GM23338 (cell line): ENCODE measurements around the gene SMIM31. TPM values are rescaled to one million over a fixed set of nuclear protein-coding genes. Genes with fewer than 3 reads are reported as not detected.

Source experiments
- ATAC-seq: fragments of 200-7000 bp; cut with Tn5 transposase; 3 replicates; pipeline ENCODE4 v1.9.1; 2020
- DNase-seq: peaks from one replicate; pipeline ENCODE4 v3.0.0-alpha.2; 2015; ENCODE audit warnings: low spot score
- H2AFZ ChIP-seq: fragments of 200-600 bp; sonication (generic); 2 replicates; pipeline ENCODE4 v1.8.0; 2016; ENCODE audit warnings: antibody characterized with exemption, mild to moderate bottlenecking, moderate library complexity
- H3F3A ChIP-seq: fragments of 200-600 bp; sonication (generic); replicated peaks from 2 replicates; pipeline ENCODE4 v1.8.0; 2017; ENCODE audit warnings: antibody characterized with exemption, mixed run types, low read depth
- H3K27ac ChIP-seq: fragments of 200-600 bp; sonication (generic); 2 replicates; pipeline ENCODE4 v1.6.1; 2016; ENCODE audit warnings: low read depth
- H3K27me3 ChIP-seq: fragments of 200-600 bp; sonication (generic); 2 replicates; pipeline ENCODE4 v1.8.0; 2016; ENCODE audit warnings: mild to moderate bottlenecking, mixed run types, moderate library complexity; ENCODE audit not compliant: insufficient read depth
- H3K36me3 ChIP-seq: fragments of 200-600 bp; sonication (generic); 2 replicates; pipeline ENCODE4 v1.8.0; 2016; ENCODE audit warnings: mild to moderate bottlenecking; ENCODE audit not compliant: insufficient read depth
- H3K4me1 ChIP-seq: fragments of 200-600 bp; sonication (generic); 2 replicates; pipeline ENCODE4 v1.8.0; 2016; ENCODE audit warnings: mild to moderate bottlenecking, moderate library complexity; ENCODE audit not compliant: insufficient read depth
- H3K4me2 ChIP-seq: fragments of 200-600 bp; sonication (generic); 2 replicates; pipeline ENCODE4 v1.7.1; 2017; ENCODE audit warnings: mixed run types
- H3K4me3 ChIP-seq: fragments of 200-600 bp; sonication (generic); 2 replicates; pipeline ENCODE4 v1.6.1; 2016; ENCODE audit warnings: mixed run types
- H3K79me2 ChIP-seq: fragments of 200-600 bp; sonication (generic); replicated peaks from 2 replicates; pipeline ENCODE4 v1.8.0; 2017; ENCODE audit warnings: mild to moderate bottlenecking; ENCODE audit not compliant: insufficient read depth
- H3K9me2 ChIP-seq: fragments of 200-600 bp; sonication (generic); 2 replicates; pipeline ENCODE4 v1.8.0; 2017; ENCODE audit not compliant: insufficient read depth
- H4K20me1 ChIP-seq: fragments of 200-600 bp; sonication (generic); replicated peaks from 2 replicates; pipeline ENCODE4 v1.8.0; 2017; ENCODE audit warnings: mild to moderate bottlenecking; ENCODE audit not compliant: insufficient read depth
- H3K27ac Mint-ChIP-seq: 2 replicates; pipeline ENCODE4 v1.8.0; 2020; ENCODE audit warnings: inconsistent platforms, mild to moderate bottlenecking, moderate library complexity, mixed read lengths
- H3K27me3 Mint-ChIP-seq: 3 replicates; pipeline ENCODE4 v1.8.0; 2022; ENCODE audit warnings: low read depth, mild to moderate bottlenecking, moderate library complexity, mixed read lengths, inconsistent platforms; ENCODE audit not compliant: insufficient read depth, poor library complexity
- H3K36me3 Mint-ChIP-seq: 3 replicates; pipeline ENCODE4 v1.8.0; 2021; ENCODE audit warnings: low read depth, mild to moderate bottlenecking, inconsistent platforms, moderate library complexity, mixed read lengths
- H3K4me1 Mint-ChIP-seq: 3 replicates; pipeline ENCODE4 v1.8.0; 2020; ENCODE audit warnings: mild to moderate bottlenecking, inconsistent platforms, mixed read lengths
- H3K4me3 Mint-ChIP-seq: 3 replicates; pipeline ENCODE4 v1.8.0; 2021; ENCODE audit warnings: moderate library complexity, mild to moderate bottlenecking, inconsistent platforms, mixed read lengths
- H3K9me3 Mint-ChIP-seq: 3 replicates; pipeline ENCODE4 v1.8.0; 2020; ENCODE audit warnings: moderate library complexity, mild to moderate bottlenecking, inconsistent platforms, mixed read lengths
- NANOG ChIP-seq: IDR thresholded peaks from 2 replicates; pipeline ENCODE4 v1.6.1; 2016; ENCODE audit warnings: antibody characterized with exemption, borderline replicate concordance
- POLR2AphosphoS5 ChIP-seq: IDR thresholded peaks from 2 replicates; pipeline ENCODE4 v1.6.1; 2016; ENCODE audit warnings: antibody characterized with exemption, low read depth
- ZNF331 ChIP-seq: fragments of 250-450 bp; sonication (Bioruptor Pico); IDR thresholded peaks from 2 replicates; pipeline ENCODE4 v1.5.0; 2020; ENCODE audit warnings: low read depth, mild to moderate bottlenecking, moderate library complexity
- polyA plus RNA-seq: library from polyadenylated mRNA; unstranded; fragments of >200 nt; fragmentation: Nextera tagmentation; extraction: Ambion mirVana; gene quantifications from 2 replicates; pipeline ENCODE4 v1.2.1, GENCODE V29; 2016
- total RNA-seq: library from RNA; depleted of rRNA; stranded (reverse); fragments of >200 nt; shearing (Covaris generic); gene quantifications from 2 replicates; pipeline ENCODE4 v1.2.3, GENCODE V29; 2014
- TF ChIP-seq, protein P1 (sequence below), 2 experiments: fragments of 200-600 bp in 1 of 2; sonication (generic) in 1 of 2; conservative IDR thresholded peaks; 2 replicates each; pipeline versions ENCODE4 v1.5.1 to v1.6.1; 2016 to 2017; ENCODE audit warnings: antibody characterized with exemption in 2 of 2, low read depth in 2 of 2, mild to moderate bottlenecking in 2 of 2, moderate library complexity in 1 of 2
- TF ChIP-seq, protein P2 (sequence below): fragments of 250-450 bp; sonication (Bioruptor Pico); IDR thresholded peaks from 2 replicates; pipeline ENCODE4 v1.5.0; 2020; ENCODE audit warnings: mild to moderate bottlenecking, moderate library complexity

SMIM31 gene
- total and polyA plus RNA-seq, 2 experiments from 2014 or later = not detected

DNA sequence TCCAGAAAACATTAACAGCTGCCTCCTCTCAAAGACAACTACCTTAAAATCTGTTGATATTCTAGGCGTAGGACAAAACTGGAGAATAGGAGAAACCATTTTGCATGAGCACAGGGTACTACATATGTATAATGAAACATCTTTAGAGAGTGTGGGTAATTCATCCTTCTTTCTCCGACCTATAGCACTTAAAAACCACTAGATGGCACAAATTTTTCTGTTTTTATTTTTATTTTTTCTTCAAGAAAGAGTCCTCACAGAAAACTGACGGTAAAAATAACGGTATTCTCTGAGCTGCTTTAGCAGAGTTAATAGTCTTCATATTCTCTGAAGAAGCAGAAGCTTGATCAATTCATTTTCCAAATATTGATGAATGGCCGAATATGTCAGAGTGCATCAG is 14.6 kb downstream of the SMIM31 start:
- no peak overlapping the region for H3K4me3 ChIP-seq
- H3K36me3 ChIP-seq = no peaks in the 10 kb centered on the region
- H3K36me3 Mint-ChIP-seq = no peaks in the 10 kb centered on the region
- ATAC-seq (peak; percentile 68), DNase-seq (peak; percentile 64)
- H4K20me1 ChIP-seq = no peaks in the 10 kb centered on the region
- no peak overlapping the region for H3K4me2 ChIP-seq
- H3K4me1 Mint-ChIP-seq = peaks cover 9% of the 10 kb centered on the region; the same call in 2 of the 3 replicates
- H3K27ac Mint-ChIP-seq = no peak overlapping the region
- H3K9me3 Mint-ChIP-seq = no peaks in the 10 kb centered on the region
- TF ChIP-seq POLR2AphosphoS5 = no peak
- TF ChIP-seq, protein P1, sequence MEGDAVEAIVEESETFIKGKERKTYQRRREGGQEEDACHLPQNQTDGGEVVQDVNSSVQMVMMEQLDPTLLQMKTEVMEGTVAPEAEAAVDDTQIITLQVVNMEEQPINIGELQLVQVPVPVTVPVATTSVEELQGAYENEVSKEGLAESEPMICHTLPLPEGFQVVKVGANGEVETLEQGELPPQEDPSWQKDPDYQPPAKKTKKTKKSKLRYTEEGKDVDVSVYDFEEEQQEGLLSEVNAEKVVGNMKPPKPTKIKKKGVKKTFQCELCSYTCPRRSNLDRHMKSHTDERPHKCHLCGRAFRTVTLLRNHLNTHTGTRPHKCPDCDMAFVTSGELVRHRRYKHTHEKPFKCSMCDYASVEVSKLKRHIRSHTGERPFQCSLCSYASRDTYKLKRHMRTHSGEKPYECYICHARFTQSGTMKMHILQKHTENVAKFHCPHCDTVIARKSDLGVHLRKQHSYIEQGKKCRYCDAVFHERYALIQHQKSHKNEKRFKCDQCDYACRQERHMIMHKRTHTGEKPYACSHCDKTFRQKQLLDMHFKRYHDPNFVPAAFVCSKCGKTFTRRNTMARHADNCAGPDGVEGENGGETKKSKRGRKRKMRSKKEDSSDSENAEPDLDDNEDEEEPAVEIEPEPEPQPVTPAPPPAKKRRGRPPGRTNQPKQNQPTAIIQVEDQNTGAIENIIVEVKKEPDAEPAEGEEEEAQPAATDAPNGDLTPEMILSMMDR (conservative IDR thresholded peaks at IDR 0.05; ENCODE audit: low read depth in 2 of 2) = peak in 1 of 2 experiments; percentile 81; a peak in 3 of 4 replicates
- H3K27me3 Mint-ChIP-seq = no peaks in the 10 kb centered on the region
- H3K9me2 ChIP-seq = no peaks in the 10 kb centered on the region
- H3K79me2 ChIP-seq = no peaks in the 10 kb centered on the region
- H3K27ac ChIP-seq = no peak overlapping the region
- H2AFZ ChIP-seq = no peak overlapping the region
- H3K4me3 Mint-ChIP-seq = no peak overlapping the region
- no peaks in the 10 kb centered on the region for H3K27me3 ChIP-seq
- 0 out of 2 replicates have a peak, but pooled peaks cover 5% of the 10 kb centered on the region for H3K4me1 ChIP-seq
- no peaks in the 10 kb centered on the region for H3F3A ChIP-seq

DNA sequence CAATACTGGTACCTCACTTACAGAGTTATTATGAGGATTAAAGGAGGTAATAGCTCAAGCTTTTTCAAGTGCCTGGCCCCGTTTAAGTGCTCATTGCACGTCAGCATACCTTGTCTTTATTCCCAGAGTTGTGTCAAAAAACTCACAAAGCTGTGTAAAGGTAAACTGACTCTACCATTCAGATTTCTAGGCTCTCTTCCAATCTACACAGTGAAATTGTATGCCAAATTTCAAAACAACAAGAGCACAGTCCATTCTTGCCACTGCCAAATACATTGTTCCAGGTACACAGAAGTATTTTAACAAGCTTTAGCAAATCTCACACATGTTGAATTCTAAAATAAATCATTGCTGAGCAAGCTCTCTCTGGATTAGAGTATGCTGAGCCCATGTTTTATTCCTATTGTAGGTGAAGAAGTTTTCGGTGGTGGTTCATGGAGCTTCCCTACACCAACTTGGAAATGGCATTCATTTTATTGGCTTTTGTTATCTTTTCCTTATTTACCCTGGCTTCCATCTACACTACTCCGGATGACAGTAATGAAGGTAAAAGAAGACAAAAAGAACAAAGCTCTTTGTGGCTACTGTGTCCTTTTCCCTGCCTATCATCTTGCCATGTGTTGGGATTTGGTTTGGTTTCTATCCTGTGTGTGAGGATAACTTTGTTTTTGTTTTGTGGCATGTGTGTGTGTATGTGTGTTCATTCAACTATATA is 16.2 kb downstream of the SMIM31 start:
- peaks cover 11% of the 10 kb centered on the region; the same call in 2 of the 3 replicates for H3K4me1 Mint-ChIP-seq
- H3K9me3 Mint-ChIP-seq = no peaks in the 10 kb centered on the region
- ATAC-seq (no peak), DNase-seq (no peak)
- no peaks in the 10 kb centered on the region for H3K27me3 Mint-ChIP-seq
- no peaks in the 10 kb centered on the region for H3K36me3 Mint-ChIP-seq
- Histone ChIP-seq H3K79me2 (no peaks in the 10 kb centered on the region), H3K4me3 (no peak overlapping the region), H3K27me3 (no peaks in the 10 kb centered on the region), H3K27ac (no peak overlapping the region), H3F3A (no peaks in the 10 kb centered on the region), H3K9me2 (no peaks in the 10 kb centered on the region), H2AFZ (peak overlapping the region; percentile 80; the same call in 1 of the 2 replicates), H3K4me1 (peaks cover 8% of the 10 kb centered on the region; the same call in 1 of the 2 replicates), H3K4me2 (no peak overlapping the region), H4K20me1 (no peaks in the 10 kb centered on the region), H3K36me3 (no peaks in the 10 kb centered on the region)
- H3K4me3 Mint-ChIP-seq = no peak overlapping the region
- TF ChIP-seq POLR2AphosphoS5 (no peak), NANOG (no peak), ZNF331 (no peak)
- TF ChIP-seq, protein P2, sequence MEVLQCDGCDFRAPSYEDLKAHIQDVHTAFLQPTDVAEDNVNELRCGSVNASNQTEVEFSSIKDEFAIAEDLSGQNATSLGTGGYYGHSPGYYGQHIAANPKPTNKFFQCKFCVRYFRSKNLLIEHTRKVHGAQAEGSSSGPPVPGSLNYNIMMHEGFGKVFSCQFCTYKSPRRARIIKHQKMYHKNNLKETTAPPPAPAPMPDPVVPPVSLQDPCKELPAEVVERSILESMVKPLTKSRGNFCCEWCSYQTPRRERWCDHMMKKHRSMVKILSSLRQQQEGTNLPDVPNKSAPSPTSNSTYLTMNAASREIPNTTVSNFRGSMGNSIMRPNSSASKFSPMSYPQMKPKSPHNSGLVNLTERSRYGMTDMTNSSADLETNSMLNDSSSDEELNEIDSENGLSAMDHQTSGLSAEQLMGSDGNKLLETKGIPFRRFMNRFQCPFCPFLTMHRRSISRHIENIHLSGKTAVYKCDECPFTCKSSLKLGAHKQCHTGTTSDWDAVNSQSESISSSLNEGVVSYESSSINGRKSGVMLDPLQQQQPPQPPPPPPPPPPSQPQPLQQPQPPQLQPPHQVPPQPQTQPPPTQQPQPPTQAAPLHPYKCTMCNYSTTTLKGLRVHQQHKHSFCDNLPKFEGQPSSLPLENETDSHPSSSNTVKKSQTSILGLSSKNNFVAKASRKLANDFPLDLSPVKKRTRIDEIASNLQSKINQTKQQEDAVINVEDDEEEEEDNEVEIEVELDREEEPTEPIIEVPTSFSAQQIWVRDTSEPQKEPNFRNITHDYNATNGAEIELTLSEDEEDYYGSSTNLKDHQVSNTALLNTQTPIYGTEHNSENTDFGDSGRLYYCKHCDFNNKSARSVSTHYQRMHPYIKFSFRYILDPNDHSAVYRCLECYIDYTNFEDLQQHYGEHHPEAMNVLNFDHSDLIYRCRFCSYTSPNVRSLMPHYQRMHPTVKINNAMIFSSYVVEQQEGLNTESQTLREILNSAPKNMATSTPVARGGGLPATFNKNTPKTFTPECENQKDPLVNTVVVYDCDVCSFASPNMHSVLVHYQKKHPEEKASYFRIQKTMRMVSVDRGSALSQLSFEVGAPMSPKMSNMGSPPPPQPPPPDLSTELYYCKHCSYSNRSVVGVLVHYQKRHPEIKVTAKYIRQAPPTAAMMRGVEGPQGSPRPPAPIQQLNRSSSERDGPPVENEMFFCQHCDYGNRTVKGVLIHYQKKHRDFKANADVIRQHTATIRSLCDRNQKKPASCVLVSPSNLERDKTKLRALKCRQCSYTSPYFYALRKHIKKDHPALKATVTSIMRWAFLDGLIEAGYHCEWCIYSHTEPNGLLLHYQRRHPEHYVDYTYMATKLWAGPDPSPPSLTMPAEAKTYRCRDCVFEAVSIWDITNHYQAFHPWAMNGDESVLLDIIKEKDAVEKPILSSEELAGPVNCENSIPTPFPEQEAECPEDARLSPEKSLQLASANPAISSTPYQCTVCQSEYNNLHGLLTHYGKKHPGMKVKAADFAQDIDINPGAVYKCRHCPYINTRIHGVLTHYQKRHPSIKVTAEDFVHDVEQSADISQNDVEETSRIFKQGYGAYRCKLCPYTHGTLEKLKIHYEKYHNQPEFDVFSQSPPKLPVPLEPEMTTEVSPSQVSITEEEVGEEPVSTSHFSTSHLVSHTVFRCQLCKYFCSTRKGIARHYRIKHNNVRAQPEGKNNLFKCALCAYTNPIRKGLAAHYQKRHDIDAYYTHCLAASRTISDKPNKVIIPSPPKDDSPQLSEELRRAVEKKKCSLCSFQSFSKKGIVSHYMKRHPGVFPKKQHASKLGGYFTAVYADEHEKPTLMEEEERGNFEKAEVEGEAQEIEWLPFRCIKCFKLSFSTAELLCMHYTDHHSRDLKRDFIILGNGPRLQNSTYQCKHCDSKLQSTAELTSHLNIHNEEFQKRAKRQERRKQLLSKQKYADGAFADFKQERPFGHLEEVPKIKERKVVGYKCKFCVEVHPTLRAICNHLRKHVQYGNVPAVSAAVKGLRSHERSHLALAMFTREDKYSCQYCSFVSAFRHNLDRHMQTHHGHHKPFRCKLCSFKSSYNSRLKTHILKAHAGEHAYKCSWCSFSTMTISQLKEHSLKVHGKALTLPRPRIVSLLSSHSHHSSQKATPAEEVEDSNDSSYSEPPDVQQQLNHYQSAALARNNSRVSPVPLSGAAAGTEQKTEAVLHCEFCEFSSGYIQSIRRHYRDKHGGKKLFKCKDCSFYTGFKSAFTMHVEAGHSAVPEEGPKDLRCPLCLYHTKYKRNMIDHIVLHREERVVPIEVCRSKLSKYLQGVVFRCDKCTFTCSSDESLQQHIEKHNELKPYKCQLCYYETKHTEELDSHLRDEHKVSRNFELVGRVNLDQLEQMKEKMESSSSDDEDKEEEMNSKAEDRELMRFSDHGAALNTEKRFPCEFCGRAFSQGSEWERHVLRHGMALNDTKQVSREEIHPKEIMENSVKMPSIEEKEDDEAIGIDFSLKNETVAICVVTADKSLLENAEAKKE (CRISPR knock-in tag) = no peak
- no peak overlapping the region for H3K27ac Mint-ChIP-seq
